ENCODE measurements around the gene CCDC187.

The CCDC187 gene

GRCh38 chr9:136206602-136207275 is 97.2 kb downstream of the CCDC187 start:
- no peak for DNase-seq (ENCODE audit: low read depth in 3 of 3)

- DNase-seq (ENCODE audit: low read depth in 3 of 3): no peak
Measured at GRCh38 chr9:136205707-136205992, 98.2 kb downstream of the CCDC187 start.

GRCh38 chr9:136204838-136205706 is 98.8 kb downstream of the CCDC187 start, which contains the start of gene LHX3:
Gene LHX3, minus strand, starts transcription at chr9:136205128. Its CDS starts 116 bp downstream, at chr9:136205012.
- DNase-seq (ENCODE audit: low read depth in 3 of 3): no peak

GRCh38 chr9:136204145-136204805 is 99.6 kb downstream of the CCDC187 start:
- no peak for DNase-seq (ENCODE audit: low read depth in 3 of 3)

- DNase-seq (ENCODE audit: low read depth in 3 of 3): no peak
Measured at GRCh38 chr9:136203408-136204144, 100.3 kb downstream of the CCDC187 start.

- no peak for DNase-seq (ENCODE audit: low read depth in 3 of 3)
Measured at GRCh38 chr9:136202454-136203407, 101.2 kb downstream of the CCDC187 start.

GRCh38 chr9:136201609-136202453 is 102.1 kb downstream of the CCDC187 start:
- no peak for DNase-seq (ENCODE audit: low read depth in 3 of 3)

GRCh38 chr9:136201174-136201573 is 102.7 kb downstream of the CCDC187 start:
- no peak for DNase-seq (ENCODE audit: low read depth in 3 of 3)

- DNase-seq (ENCODE audit: low read depth in 3 of 3): no peak
Measured at GRCh38 chr9:136200424-136200823, 103.5 kb downstream of the CCDC187 start.

Measured in stimulated activated CD4-positive, alpha-beta T cell treated with anti-CD3 and anti-CD28 coated beads, TNF-alpha, amount 100 ng/mL, for 48 hours (primary cell).